HG02970 (cell line): ENCODE results near the gene RDX.
"Not testable (repeated sequence)": the region's sequence is repeated elsewhere in the genome, so short reads cannot be mapped to it uniquely, and the experiment has no call there.

ENCODE experiments used
- ATAC-seq: cut with Tn5 transposase; IDR thresholded peaks from one replicate; pipeline ENCODE4 v1.9.1; 2021; ENCODE audit warnings: mild to moderate bottlenecking, moderate library complexity, moderate number of reproducible peaks; ENCODE audit not compliant: unreplicated experiment, low FRiP score

The RDX gene

GRCh38 chr11:110280595-110280994 is 15.8 kb downstream of the RDX start:
- not testable (repeated sequence) for ATAC-seq

GRCh38 chr11:110279881-110280280 is 16.5 kb downstream of the RDX start:
- no peak for ATAC-seq

DNA sequence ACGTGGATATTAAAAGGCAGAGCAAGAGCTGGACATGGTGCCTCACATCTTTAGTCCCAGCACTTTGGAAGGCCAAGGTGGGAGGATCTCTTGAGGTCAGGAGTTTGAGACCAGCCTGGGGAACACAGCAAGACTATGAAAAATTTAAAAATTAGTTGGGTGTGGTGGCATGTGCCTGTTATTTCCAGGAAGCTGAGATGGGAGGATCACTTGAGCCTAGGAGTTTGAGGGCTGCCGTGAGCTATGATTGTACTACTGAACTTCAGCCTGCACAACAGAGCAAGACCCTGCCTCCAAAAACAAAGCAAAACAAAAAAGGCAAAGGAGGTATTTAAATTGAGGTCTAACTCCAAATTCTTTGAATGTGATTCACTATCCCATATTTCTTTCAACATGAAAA is 23.5 kb downstream of the RDX start:
- no peak for ATAC-seq

- ATAC-seq: no peak
These were observed 26.4 kb downstream of the RDX start for GRCh38 chr11:110269996-110270395.

- no peak for ATAC-seq
These were observed 28.0 kb downstream of the RDX start for GRCh38 chr11:110268441-110268840.

- no peak for ATAC-seq
These were observed 34.4 kb downstream of the RDX start for GRCh38 chr11:110262072-110262403.

DNA sequence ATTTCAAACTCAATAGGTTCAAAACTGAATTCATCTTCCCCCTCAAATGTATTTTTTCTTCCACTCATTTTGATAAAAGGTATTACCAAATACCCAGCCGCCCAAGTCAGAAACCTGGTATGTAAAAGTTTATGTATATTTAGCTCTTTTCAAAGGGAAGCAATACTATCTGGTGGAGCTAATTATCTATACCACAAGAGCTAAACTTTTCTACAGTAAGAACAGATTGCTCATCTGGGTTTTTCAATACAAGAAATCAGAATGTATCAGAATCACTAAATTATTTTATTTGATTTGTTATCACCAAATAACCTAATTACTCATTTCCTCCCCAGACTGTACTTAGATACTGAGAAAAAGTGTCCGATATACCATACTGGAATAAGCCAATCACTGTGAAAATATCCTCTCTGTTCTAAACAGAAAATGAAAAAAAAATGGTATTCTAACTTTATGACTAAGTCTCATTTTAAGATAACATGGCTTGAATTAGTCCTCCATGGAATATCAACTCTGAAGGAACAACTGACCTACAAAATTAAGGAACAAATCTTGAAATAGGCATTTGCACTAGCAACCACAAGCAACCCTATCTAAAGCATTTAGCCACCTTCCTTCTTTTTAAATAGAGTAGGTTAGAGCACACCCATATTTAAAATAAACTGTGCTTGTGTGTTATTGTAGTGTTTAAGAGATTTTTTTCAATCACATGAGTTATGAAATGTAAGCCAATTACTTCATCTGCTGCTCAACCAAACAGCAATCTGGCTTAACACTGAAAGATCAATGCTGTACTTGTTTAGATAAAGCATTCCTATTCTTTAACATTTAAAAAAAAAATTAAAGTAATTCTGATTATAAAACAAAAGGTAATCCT is 35.0 kb downstream of the RDX start:
- no peak for ATAC-seq

- no peak for ATAC-seq
These were observed 42.9 kb downstream of the RDX start for GRCh38 chr11:110253525-110253924.

DNA sequence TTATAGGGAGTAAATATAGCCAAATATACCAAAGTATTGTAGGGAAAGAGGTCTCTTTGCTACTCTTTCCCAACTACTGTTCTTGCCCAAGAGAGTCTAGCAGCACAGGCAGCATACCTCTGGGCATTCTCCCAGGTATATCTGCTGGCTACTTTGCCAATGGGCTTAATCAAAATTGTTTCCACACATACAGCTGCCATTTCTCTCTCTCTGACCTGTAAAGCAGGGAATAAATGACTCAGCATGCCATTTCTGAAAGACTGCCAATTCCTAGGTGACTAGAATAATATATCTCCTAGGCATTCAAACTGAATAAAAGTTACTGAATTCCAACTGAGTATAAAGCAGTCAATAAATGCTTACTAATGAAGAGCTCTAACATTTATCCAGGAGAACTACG is 44.6 kb downstream of the RDX start:
- ATAC-seq: no peak

GRCh38 chr11:110250168-110250567 is 46.2 kb downstream of the RDX start:
- ATAC-seq: no peak

GRCh38 chr11:110249766-110250165 is 46.6 kb downstream of the RDX start:
- no peak for ATAC-seq

- ATAC-seq: no peak
These were observed 47.3 kb downstream of the RDX start for GRCh38 chr11:110249066-110249465.

DNA sequence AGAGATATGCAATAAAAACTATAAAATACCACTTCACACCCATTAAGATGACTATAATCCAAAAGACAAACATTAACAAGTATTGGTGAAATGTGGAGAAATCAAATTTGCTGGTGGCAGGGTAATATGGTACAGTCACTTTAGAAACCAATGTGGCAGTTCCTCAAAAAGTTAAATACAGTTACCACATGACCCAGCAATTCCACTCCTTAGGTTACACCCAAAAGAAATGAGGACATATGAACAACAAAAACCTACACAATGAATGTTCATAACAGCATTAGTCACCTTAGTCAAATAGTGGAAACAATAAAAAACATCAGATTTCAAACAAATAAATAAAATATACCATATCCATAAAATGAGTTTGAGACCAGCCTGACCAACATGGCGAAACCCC is 52.6 kb downstream of the RDX start:
- ATAC-seq: no peak

- ATAC-seq: no peak
These were observed 53.7 kb downstream of the RDX start for GRCh38 chr11:110242746-110243145.

DNA sequence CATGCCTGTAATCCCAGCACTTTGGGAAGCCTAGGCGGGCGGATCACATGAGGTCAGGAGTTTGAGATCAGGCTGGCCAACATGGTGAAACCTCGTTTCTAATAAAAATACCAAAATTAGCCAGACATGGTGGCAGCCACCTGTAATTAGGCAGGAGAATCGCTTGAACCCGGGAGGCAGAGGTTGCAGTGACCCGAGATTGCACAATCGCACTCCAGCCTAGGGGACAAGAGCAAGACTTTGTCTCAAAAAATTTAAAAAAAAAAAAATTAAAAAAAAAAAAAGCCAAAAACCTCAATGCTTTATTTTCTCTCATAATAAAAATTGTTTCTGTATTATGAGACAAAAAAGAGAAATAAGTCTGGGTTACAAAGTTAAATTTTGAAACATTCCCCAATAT is 54.2 kb downstream of the RDX start:
- ATAC-seq: no peak

DNA sequence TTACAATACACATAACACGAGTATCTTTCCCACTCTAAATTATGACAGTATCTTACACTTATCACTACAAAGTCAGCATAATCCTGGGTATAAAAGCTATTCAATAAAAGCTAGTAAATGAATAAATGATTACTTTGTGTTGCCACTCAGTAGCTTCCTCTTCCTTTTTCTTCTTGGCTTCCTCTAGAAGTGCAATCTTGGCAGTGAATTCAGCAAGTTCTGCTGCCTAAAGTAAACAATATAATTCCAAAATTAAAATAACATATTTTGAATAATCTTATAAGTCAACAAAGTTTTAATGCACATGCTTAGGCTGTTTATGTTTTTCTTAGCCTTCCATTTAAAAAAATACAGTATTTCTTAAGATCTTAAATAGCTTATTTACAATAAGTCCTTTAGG is 60.4 kb downstream of the RDX start:
- ATAC-seq: no peak

- no peak for ATAC-seq
These were observed 66.0 kb downstream of the RDX start for GRCh38 chr11:110230377-110230776.

DNA sequence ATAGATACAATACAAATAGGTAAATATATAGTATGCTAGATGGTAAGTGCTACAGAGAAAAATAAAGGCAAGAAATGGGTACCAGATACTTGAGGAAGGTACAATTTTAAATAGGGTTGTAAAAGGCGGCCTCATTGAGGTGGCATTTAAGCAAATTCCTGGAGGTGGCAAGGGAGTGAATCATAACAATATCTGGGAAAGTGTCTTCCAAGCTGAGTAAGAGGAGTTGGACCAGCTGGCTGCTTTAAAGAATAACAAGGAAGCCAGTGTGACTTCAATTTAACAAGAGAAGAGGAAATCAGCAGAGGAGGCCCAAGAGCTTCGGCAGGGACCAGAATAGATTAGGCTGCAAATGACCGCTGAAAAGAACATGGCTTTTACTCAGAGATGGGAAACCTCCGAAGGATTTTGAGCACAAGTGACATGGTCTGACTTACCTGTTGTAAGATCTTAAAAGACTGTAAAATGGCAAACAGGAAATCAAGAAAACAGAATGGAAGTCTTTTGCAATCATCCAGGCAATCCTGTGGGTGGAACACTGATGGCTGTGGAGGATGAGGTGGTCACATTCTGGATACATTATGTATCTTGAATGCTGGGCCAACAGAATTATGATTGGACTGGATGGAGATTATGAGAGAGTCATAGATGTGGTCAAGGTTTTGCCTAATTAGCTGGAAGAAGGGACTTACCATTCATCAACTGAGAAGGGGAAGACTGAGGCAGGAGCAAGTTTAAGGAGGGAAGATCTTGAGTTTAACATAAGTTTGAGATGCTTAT is 77.2 kb downstream of the RDX start:
- no peak for ATAC-seq

GRCh38 chr11:110217936-110218335 is 78.5 kb downstream of the RDX start:
- no peak for ATAC-seq

DNA sequence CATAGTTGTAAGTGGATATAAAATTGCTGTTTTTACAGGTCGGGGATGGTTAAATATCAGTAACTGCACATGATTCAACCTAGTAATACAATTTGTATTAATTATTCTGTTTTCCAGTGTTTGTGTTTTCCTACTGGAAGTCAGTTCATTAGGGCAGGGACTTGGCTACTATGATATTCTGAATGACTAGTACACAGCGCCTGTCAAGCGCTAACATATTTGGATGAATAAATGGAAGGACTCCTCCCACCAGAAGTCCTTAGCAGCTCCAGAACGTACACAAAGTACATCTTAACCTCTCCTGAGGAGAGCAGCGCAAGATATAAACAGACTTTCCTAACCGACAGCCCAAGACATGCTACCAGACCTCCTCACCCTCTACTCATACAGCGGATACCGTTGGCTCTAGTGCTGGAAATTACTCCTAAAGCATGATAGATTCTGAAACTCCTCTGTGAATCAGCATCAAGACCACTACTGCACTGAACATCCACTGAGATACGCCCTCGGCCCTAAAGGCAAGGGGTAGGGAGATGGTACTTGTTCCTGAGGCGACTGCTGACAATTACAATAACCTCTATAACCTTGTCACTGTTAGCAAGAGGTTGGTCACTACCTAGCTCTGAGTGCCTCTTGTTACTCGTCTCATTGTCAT is 79.1 kb downstream of the RDX start:
- ATAC-seq: no peak

DNA sequence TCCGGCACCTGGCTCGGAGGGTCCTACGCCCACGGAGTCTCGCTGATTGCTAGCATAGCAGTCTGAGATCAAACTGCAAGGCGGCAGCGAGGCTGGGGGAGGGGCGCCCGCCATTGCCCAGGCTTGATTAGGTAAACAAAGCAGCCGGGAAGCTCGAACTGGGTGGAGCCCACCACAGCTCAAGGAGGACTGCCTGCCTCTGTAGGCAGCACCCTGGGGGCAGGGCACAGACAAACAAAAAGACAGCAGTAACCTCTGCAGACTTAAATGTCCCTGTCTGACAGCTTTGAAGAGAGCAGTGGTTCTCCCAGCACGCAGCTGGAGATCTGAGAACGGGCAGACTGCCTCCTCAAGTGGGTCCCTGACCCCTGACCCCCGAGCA is 87.1 kb downstream of the RDX start:
- not testable (repeated sequence) for ATAC-seq
